ENCODE data around the gene SLC9B1. TPM values are rescaled to one million over a fixed set of nuclear protein-coding genes. Genes with fewer than 3 reads are reported as not detected.
A peak's percentile ranks its signal among the peaks of the same experiment; 100 is the strongest.
"Not testable (repeated sequence)": the region's sequence is repeated elsewhere in the genome, so short reads cannot be mapped to it uniquely, and the experiment has no call there.

The SLC9B1 gene
- total and polyA plus RNA-seq, 2 of the 13 experiments (the other 11 are each of a cell fraction or from before 2014, with no cell fraction given), result 0.17 to 0.20 TPM

DNA sequence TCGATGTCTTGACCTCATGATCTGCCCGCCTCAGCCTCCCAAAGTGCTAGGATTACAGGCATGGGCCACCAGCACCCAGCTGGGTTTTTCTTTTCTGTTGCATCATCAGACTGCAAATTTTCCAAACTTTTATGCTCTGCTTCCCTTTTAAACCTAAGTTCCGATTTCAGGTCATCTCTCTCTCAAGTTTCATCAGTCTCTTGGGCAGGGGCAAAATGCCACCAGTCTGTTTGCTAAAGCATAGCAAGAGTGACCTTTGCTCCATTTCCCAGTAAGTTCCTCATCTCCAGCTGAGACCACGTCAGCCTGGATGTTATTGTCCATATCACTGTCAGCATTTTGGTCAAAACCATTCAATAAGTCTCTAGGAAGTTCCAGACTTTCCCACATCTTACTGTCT, 141.2 kb downstream of the SLC9B1 start (continued):
- peak; percentile 95 for TF ChIP-seq RXRB (CRISPR knock-in tag; IDR thresholded peaks at IDR 0.05; ENCODE audit: borderline replicate concordance)
- TF ChIP-seq RARA (CRISPR knock-in tag; IDR thresholded peaks at IDR 0.05), result peak; percentile 72
- TF ChIP-seq, protein P1, sequence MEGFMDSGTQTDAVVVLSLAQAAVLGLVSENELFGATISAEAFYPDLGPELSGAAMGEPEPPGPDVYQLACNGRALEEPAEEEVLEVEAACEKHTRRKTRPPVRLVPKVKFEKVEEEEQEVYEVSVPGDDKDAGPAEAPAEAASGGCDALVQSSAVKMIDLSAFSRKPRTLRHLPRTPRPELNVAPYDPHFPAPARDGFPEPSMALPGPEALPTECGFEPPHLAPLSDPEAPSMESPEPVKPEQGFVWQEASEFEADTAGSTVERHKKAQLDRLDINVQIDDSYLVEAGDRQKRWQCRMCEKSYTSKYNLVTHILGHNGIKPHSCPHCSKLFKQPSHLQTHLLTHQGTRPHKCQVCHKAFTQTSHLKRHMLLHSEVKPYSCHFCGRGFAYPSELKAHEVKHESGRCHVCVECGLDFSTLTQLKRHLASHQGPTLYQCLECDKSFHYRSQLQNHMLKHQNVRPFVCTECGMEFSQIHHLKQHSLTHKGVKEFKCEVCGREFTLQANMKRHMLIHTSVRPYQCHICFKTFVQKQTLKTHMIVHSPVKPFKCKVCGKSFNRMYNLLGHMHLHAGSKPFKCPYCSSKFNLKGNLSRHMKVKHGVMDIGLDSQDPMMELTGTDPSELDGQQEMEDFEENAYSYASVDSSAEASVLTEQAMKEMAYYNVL (CRISPR knock-in tag; IDR thresholded peaks at IDR 0.05; ENCODE audit: borderline replicate concordance), result peak; percentile 46; the same call in 1 of the 2 replicates
- TF ChIP-seq MED1 (CRISPR knock-in tag; IDR thresholded peaks at IDR 0.05), result peak; percentile 34; the same call in 1 of the 2 replicates
- peak; percentile 44; the same call in 1 of the 2 replicates for TF ChIP-seq SIX1 (CRISPR knock-in tag; IDR thresholded peaks at IDR 0.05; ENCODE audit: borderline replicate concordance)
- TF ChIP-seq, protein P2, sequence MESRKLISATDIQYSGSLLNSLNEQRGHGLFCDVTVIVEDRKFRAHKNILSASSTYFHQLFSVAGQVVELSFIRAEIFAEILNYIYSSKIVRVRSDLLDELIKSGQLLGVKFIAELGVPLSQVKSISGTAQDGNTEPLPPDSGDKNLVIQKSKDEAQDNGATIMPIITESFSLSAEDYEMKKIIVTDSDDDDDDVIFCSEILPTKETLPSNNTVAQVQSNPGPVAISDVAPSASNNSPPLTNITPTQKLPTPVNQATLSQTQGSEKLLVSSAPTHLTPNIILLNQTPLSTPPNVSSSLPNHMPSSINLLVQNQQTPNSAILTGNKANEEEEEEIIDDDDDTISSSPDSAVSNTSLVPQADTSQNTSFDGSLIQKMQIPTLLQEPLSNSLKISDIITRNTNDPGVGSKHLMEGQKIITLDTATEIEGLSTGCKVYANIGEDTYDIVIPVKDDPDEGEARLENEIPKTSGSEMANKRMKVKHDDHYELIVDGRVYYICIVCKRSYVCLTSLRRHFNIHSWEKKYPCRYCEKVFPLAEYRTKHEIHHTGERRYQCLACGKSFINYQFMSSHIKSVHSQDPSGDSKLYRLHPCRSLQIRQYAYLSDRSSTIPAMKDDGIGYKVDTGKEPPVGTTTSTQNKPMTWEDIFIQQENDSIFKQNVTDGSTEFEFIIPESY (CRISPR knock-in tag; IDR thresholded peaks at IDR 0.05), result peak; percentile 10; the same call in 1 of the 2 replicates
- not testable (repeated sequence) for TF ChIP-seq SOX6, FOXA1 (IDR thresholded peaks at IDR 0.05)
- TF ChIP-seq SOX6 (CRISPR knock-in tag; IDR thresholded peaks at IDR 0.05), result peak; percentile 76
- peak; percentile 67 for TF ChIP-seq FOXA1 (CRISPR knock-in tag; IDR thresholded peaks at IDR 0.05)
- TF ChIP-seq, protein P3, sequence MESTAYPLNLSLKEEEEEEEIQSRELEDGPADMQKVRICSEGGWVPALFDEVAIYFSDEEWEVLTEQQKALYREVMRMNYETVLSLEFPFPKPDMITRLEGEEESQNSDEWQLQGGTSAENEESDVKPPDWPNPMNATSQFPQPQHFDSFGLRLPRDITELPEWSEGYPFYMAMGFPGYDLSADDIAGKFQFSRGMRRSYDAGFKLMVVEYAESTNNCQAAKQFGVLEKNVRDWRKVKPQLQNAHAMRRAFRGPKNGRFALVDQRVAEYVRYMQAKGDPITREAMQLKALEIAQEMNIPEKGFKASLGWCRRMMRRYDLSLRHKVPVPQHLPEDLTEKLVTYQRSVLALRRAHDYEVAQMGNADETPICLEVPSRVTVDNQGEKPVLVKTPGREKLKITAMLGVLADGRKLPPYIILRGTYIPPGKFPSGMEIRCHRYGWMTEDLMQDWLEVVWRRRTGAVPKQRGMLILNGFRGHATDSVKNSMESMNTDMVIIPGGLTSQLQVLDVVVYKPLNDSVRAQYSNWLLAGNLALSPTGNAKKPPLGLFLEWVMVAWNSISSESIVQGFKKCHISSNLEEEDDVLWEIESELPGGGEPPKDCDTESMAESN (CRISPR knock-in tag; conservative IDR thresholded peaks at IDR 0.05), result peak; percentile 80
